Measurements from ENCODE around the gene L1CAM.

GRCh38 chrX:153901753-153902140 is 15.8 kb upstream of the L1CAM start:
- TF ChIP-seq CTCF (IDR thresholded peaks at IDR 0.05) (no peak), POLR2A (IDR thresholded peaks at IDR 0.05) (no peak)

Measured in adrenal gland (tissue), 5 donors.